OCI-LY1 (cell line): ENCODE results near the gene SMC1A.
"Not testable (repeated sequence)": the region's sequence is repeated elsewhere in the genome, so short reads cannot be mapped to it uniquely, and the experiment has no call there.

Experiments used
- EZH2 ChIP-seq: fragments of 200-600 bp; sonication (generic), shearing (Covaris generic); IDR thresholded peaks from 2 replicates; pipeline ENCODE4 v1.8.0; 2017; ENCODE audit warnings: borderline replicate concordance, mixed run types, mild to moderate bottlenecking, antibody characterized with exemption, low read length, moderate library complexity, mixed read lengths
- TF ChIP-seq, protein P1 (sequence below): fragments of 200-600 bp; sonication (generic), shearing (Covaris generic); IDR thresholded peaks from 2 replicates; pipeline ENCODE4 v1.5.1; 2017; ENCODE audit warnings: mild to moderate bottlenecking, antibody characterized with exemption, low read length, moderate library complexity, mixed read lengths

- TF ChIP-seq, protein P1, sequence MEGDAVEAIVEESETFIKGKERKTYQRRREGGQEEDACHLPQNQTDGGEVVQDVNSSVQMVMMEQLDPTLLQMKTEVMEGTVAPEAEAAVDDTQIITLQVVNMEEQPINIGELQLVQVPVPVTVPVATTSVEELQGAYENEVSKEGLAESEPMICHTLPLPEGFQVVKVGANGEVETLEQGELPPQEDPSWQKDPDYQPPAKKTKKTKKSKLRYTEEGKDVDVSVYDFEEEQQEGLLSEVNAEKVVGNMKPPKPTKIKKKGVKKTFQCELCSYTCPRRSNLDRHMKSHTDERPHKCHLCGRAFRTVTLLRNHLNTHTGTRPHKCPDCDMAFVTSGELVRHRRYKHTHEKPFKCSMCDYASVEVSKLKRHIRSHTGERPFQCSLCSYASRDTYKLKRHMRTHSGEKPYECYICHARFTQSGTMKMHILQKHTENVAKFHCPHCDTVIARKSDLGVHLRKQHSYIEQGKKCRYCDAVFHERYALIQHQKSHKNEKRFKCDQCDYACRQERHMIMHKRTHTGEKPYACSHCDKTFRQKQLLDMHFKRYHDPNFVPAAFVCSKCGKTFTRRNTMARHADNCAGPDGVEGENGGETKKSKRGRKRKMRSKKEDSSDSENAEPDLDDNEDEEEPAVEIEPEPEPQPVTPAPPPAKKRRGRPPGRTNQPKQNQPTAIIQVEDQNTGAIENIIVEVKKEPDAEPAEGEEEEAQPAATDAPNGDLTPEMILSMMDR = not testable (repeated sequence)
- not testable (repeated sequence) for TF ChIP-seq EZH2
Observed at GRCh38 chrX:53420351-53420750, 2.1 kb downstream of the SMC1A start.
